SU-DHL-6 (cell line): ENCODE data around the gene KIDINS220.

ENCODE experiments used
- H2AFZ ChIP-seq: fragments of 200-600 bp; sonication (generic); 2 replicates; pipeline ENCODE4 v1.6.1; 2014; ENCODE audit warnings: low read depth, mild to moderate bottlenecking, moderate library complexity, mixed read lengths, antibody characterized with exemption, low read length; ENCODE audit not compliant: severe bottlenecking
- H3F3A ChIP-seq: fragments of 200-600 bp; shearing (Covaris generic); 2 replicates; pipeline ENCODE4 v1.6.0; 2016; ENCODE audit warnings: antibody characterized with exemption, mild to moderate bottlenecking; ENCODE audit not compliant: insufficient read depth
- H3K27ac ChIP-seq: fragments of 200-600 bp; sonication (generic); 2 replicates; pipeline ENCODE4 v1.5.1; 2016; ENCODE audit warnings: low read depth, mild to moderate bottlenecking, low read length, moderate library complexity, mixed read lengths
- H3K27me3 ChIP-seq: fragments of 200-600 bp; sonication (generic), shearing (Covaris generic); 2 replicates; pipeline ENCODE4 v1.6.0; 2014; ENCODE audit warnings: mild to moderate bottlenecking, low read length
- H3K36me3 ChIP-seq: fragments of 200-600 bp; sonication (generic); 2 replicates; pipeline ENCODE4 v1.6.1; 2014; ENCODE audit warnings: mild to moderate bottlenecking, low read length, mixed read lengths
- H3K4me2 ChIP-seq: fragments of 300-600, 200-600 bp; shearing (Covaris generic), sonication (generic); 2 replicates; pipeline ENCODE4 v1.6.0; 2014; ENCODE audit warnings: low read length, low read depth, mild to moderate bottlenecking; ENCODE audit not compliant: poor library complexity, severe bottlenecking
- H3K4me3 ChIP-seq: fragments of 200-600 bp; sonication (generic); 2 replicates; pipeline ENCODE4 v1.5.1; 2014; ENCODE audit warnings: antibody characterized with exemption, low read length, mild to moderate bottlenecking, mixed read lengths; ENCODE audit not compliant: insufficient read depth, poor library complexity, severe bottlenecking
- H3K79me2 ChIP-seq: fragments of 200-600 bp; sonication (generic); 2 replicates; pipeline ENCODE4 v1.6.1; 2014; ENCODE audit warnings: mild to moderate bottlenecking, low read length, moderate library complexity; ENCODE audit not compliant: insufficient read depth
- H3K9ac ChIP-seq: fragments of 200-600 bp; sonication (generic); 2 replicates; pipeline ENCODE4 v1.7.0; 2014; ENCODE audit warnings: mild to moderate bottlenecking, low read length
- H3K9me2 ChIP-seq: fragments of 200-600 bp; sonication (generic); replicated peaks from 2 replicates; pipeline ENCODE4 v1.6.1; 2014; ENCODE audit warnings: low read length; ENCODE audit not compliant: insufficient read depth
- H3K9me3 ChIP-seq: fragments of 200-600 bp; sonication (generic); 2 replicates; pipeline ENCODE4 v1.6.1; 2014; ENCODE audit warnings: low read length, mixed read lengths; ENCODE audit not compliant: insufficient read depth
- H4K20me1 ChIP-seq: fragments of 200-600 bp; sonication (generic); 2 replicates; pipeline ENCODE4 v1.6.1; 2014; ENCODE audit warnings: low read depth, mild to moderate bottlenecking, antibody characterized with exemption, low read length, moderate library complexity, mixed read lengths
- CTCF ChIP-seq: fragments of 200-600 bp; sonication (generic); IDR thresholded peaks from one replicate; pipeline ENCODE4 v1.5.1; 2017; ENCODE audit warnings: antibody characterized with exemption, mild to moderate bottlenecking, low read length, moderate library complexity; ENCODE audit not compliant: insufficient read depth, poor library complexity, severe bottlenecking
- EZH2phosphoT487 ChIP-seq: fragments of 200-600 bp; sonication (generic), shearing (Covaris generic); conservative IDR thresholded peaks from 2 replicates; pipeline ENCODE4 v1.6.1; 2018; ENCODE audit warnings: mild to moderate bottlenecking, antibody characterized with exemption, low read length, moderate library complexity, mixed read lengths

Gene KIDINS220

GRCh38 chr2:8798393-8798792, 39.0 kb downstream of the KIDINS220 start:
- Histone ChIP-seq H3K4me2 (no peak overlapping the region), H4K20me1 (no peaks in the 10 kb centered on the region), H3K9me2 (no peaks in the 10 kb centered on the region), H3K9ac (no peak overlapping the region), H3K9me3 (no peaks in the 10 kb centered on the region), H3K79me2 (no peaks in the 10 kb centered on the region), H3F3A (no peaks in the 10 kb centered on the region), H3K36me3 (no peaks in the 10 kb centered on the region), H3K4me3 (no peak overlapping the region), H2AFZ (no peak overlapping the region), H3K27me3 (no peaks in the 10 kb centered on the region), H3K27ac (no peak overlapping the region)
- TF ChIP-seq EZH2phosphoT487, result no peak
- TF ChIP-seq CTCF, result no peak

DNA sequence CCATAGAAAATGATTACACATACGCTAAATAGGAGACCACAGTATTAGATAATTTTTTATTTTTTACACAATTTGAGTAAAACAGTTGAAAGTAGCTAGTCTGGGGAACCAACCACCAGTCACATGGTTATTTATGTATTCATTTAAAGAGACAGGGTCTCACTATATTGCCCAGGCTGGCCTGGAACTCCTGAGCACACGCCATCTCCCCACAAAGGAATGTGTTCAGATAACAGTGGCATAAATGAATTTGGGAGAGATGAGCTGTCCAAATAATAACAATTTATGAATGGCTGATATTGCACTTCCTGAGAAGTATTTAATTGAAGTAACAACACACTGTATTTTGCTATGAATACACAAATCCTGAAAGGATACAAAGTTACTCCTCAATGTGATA, 39.7 kb downstream of the KIDINS220 start:
- Histone ChIP-seq H3K27me3 (no peaks in the 10 kb centered on the region), H3K4me2 (no peak overlapping the region), H4K20me1 (no peaks in the 10 kb centered on the region), H3K79me2 (no peaks in the 10 kb centered on the region), H3K27ac (no peak overlapping the region), H3K36me3 (no peaks in the 10 kb centered on the region), H3K4me3 (no peak overlapping the region), H3K9me3 (no peaks in the 10 kb centered on the region), H3F3A (no peaks in the 10 kb centered on the region), H3K9me2 (no peaks in the 10 kb centered on the region), H2AFZ (no peak overlapping the region), H3K9ac (no peak overlapping the region)
- TF ChIP-seq EZH2phosphoT487, result no peak
- no peak for TF ChIP-seq CTCF

GRCh38 chr2:8796878-8797550, 40.4 kb downstream of the KIDINS220 start:
- no peaks in the 10 kb centered on the region for H3K9me2 ChIP-seq
- no peak overlapping the region for H3K27ac ChIP-seq
- no peak overlapping the region for H2AFZ ChIP-seq
- H3F3A ChIP-seq, result no peaks in the 10 kb centered on the region
- no peak overlapping the region for H3K4me3 ChIP-seq
- no peak for TF ChIP-seq EZH2phosphoT487
- no peak for TF ChIP-seq CTCF
- H3K9ac ChIP-seq, result no peak overlapping the region
- no peaks in the 10 kb centered on the region for H3K79me2 ChIP-seq
- no peaks in the 10 kb centered on the region for H3K36me3 ChIP-seq
- H3K27me3 ChIP-seq, result no peaks in the 10 kb centered on the region
- H4K20me1 ChIP-seq, result no peaks in the 10 kb centered on the region
- no peaks in the 10 kb centered on the region for H3K9me3 ChIP-seq
- no peak overlapping the region for H3K4me2 ChIP-seq
